Endothelial cell of umbilical vein (primary cell): ENCODE data around the gene ACP1. TPM values are rescaled to one million over a fixed set of nuclear protein-coding genes. Genes with fewer than 3 reads are reported as not detected.

Experiments used
- BruUV-seq: library from RNA; stranded (reverse); fragments of 400-500 nt; replicated peaks from 2 replicates; lab custom pipeline; 2021; lab: Mats Ljungman, UMichigan
- CTCF ChIA-PET: fragments of 300-600, 350-600 bp; sonication (Branson Sonifier 250); formaldehyde crosslinking; loops from one replicate; lab custom pipeline; 2021; ENCODE audit warnings: antibody characterized with exemption, inconsistent platforms; lab: Charles Lee
- POLR2A ChIA-PET: fragments of 300-600, 350-600 bp; sonication (Branson Sonifier 250); formaldehyde crosslinking; loops from one replicate; lab custom pipeline; 2021; ENCODE audit warnings: antibody characterized with exemption, inconsistent platforms; lab: Charles Lee
- DNase-seq: peaks from one replicate; pipeline ENCODE4 v3.0.0-alpha.2; 2011; ENCODE audit warnings: low read depth, low spot score
- FAIRE-seq: peaks from 2 replicates; lab custom pipeline; 2011; peaks lifted over from hg19 to GRCh38; lab: Jason Lieb, UNC
- H2AFZ ChIP-seq: 2 replicates; pipeline ENCODE4 v1.6.0; 2012; ENCODE audit warnings: low read depth, low read length, control low read depth, inconsistent platforms
- H3K27ac ChIP-seq: 2 replicates; pipeline ENCODE4 v1.5.1; 2011; ENCODE audit warnings: low read depth, mild to moderate bottlenecking, control low read depth, low read length, moderate library complexity; ENCODE audit not compliant: insufficient read depth
- H3K27me3 ChIP-seq, 2 experiments: 2 replicates each; pipeline versions ENCODE4 v1.6.0 to v1.6.1; 2011; ENCODE audit warnings: low read length in 2 of 2, mixed read lengths in 1 of 2; ENCODE audit not compliant: control insufficient read depth in 2 of 2, insufficient read depth in 2 of 2
- H3K36me3 ChIP-seq, 2 experiments: 2 replicates in 1 of 2; 3 replicates in 1 of 2; pipeline ENCODE4 v1.5.1; 2011; ENCODE audit warnings: low read length in 2 of 2, mild to moderate bottlenecking in 1 of 2, moderate library complexity in 1 of 2; ENCODE audit not compliant: control insufficient read depth in 2 of 2, insufficient read depth in 2 of 2; ENCODE audit errors: extremely low read depth in 1 of 2
- H3K4me1 ChIP-seq: 3 replicates; pipeline ENCODE4 v1.5.1; 2011; ENCODE audit warnings: mild to moderate bottlenecking, low read length; ENCODE audit not compliant: control insufficient read depth, insufficient read depth; ENCODE audit errors: extremely low read depth
- H3K4me2 ChIP-seq: 2 replicates; pipeline ENCODE4 v1.6.1; 2011; ENCODE audit warnings: low read length, control low read depth, mixed read lengths; ENCODE audit not compliant: insufficient read depth
- H3K4me3 ChIP-seq, 3 experiments: fragments of 200-600 bp in 1 of 3; sonication (generic), shearing (Covaris generic) in 1 of 3; replicated peaks in 1 of 3; 2 replicates each; pipeline ENCODE4 v1.5.1; 2011 to 2016; ENCODE audit warnings: control low read depth in 3 of 3, low read length in 3 of 3, mild to moderate bottlenecking in 2 of 3, inconsistent platforms in 1 of 3, low read depth in 1 of 3, moderate library complexity in 1 of 3; ENCODE audit not compliant: insufficient read depth in 1 of 3
- H3K79me2 ChIP-seq: 2 replicates; pipeline ENCODE4 v1.6.0; 2012; ENCODE audit warnings: low read length, inconsistent platforms; ENCODE audit not compliant: control insufficient read depth, insufficient read depth
- H3K9ac ChIP-seq: replicated peaks from 2 replicates; pipeline ENCODE3; 2011; ENCODE audit warnings: low read length, control low read depth; ENCODE audit not compliant: insufficient read depth; ENCODE audit errors: extremely low read depth
- H3K9me1 ChIP-seq: replicated peaks from 3 replicates; pipeline ENCODE4 v1.6.0; 2011; ENCODE audit warnings: mild to moderate bottlenecking, low read length; ENCODE audit not compliant: control insufficient read depth, insufficient read depth; ENCODE audit errors: extremely low read depth
- H3K9me3 ChIP-seq: replicated peaks from 2 replicates; pipeline ENCODE4 v1.5.1; 2012; ENCODE audit warnings: low read length, inconsistent platforms; ENCODE audit not compliant: control insufficient read depth, insufficient read depth
- H4K20me1 ChIP-seq: replicated peaks from 2 replicates; pipeline ENCODE3; 2011; ENCODE audit warnings: mild to moderate bottlenecking, low read length; ENCODE audit not compliant: control insufficient read depth, insufficient read depth; ENCODE audit errors: extremely low read depth
- CTCF ChIP-seq, 2 donors: IDR thresholded peaks; 1 replicate in 1 of 2; 2 replicates in 1 of 2; pipeline ENCODE4 v1.5.1; 2011; ENCODE audit warnings: low read length in 2 of 2, mild to moderate bottlenecking in 2 of 2, moderate library complexity in 2 of 2, control low read depth in 1 of 2, inconsistent platforms in 1 of 2, low read depth in 1 of 2; ENCODE audit not compliant: insufficient read depth in 1 of 2; ENCODE audit errors: extremely low read depth in 1 of 2
- EZH2 ChIP-seq: IDR thresholded peaks from 2 replicates; pipeline ENCODE4 v1.6.1; 2012; ENCODE audit warnings: borderline replicate concordance, low read depth, mild to moderate bottlenecking, moderate library complexity, low read length, inconsistent platforms; ENCODE audit not compliant: severe bottlenecking
- FOS ChIP-seq: IDR thresholded peaks from 2 replicates; pipeline ENCODE4 v1.6.1; 2011; ENCODE audit warnings: mild to moderate bottlenecking, low read length, moderate library complexity, borderline replicate concordance; ENCODE audit not compliant: insufficient read depth
- GATA2 ChIP-seq: IDR thresholded peaks from 2 replicates; pipeline ENCODE4 v1.7.0; 2011; ENCODE audit warnings: low read depth, mild to moderate bottlenecking, moderate library complexity, mixed read lengths, low read length; ENCODE audit not compliant: insufficient read length, insufficient read depth
- JUN ChIP-seq: IDR thresholded peaks from 2 replicates; pipeline ENCODE4 v1.6.1; 2011; ENCODE audit warnings: borderline replicate concordance, low read depth; ENCODE audit not compliant: insufficient read length, insufficient read depth
- MAX ChIP-seq: IDR thresholded peaks from 2 replicates; pipeline ENCODE4 v1.6.1; 2011; ENCODE audit not compliant: insufficient read depth, insufficient read length
- MYC ChIP-seq: IDR thresholded peaks from one replicate; pipeline ENCODE4 v1.6.1; 2011; ENCODE audit warnings: mild to moderate bottlenecking, low read depth, low read length
- POLR2A ChIP-seq: IDR thresholded peaks from 2 replicates; pipeline ENCODE4 v1.6.1; 2012; ENCODE audit warnings: low read depth, mild to moderate bottlenecking, control low read depth, low read length
- POLR2AphosphoS5 ChIP-seq: IDR thresholded peaks from 2 replicates; pipeline ENCODE4 v1.6.1; 2012; ENCODE audit warnings: low read depth, mild to moderate bottlenecking, control low read depth, low read length, moderate library complexity; ENCODE audit not compliant: insufficient read depth
- dilution Hi-C: fragments of 300-500 bp; cut with MboI; formaldehyde crosslinking; loops from one replicate; pipeline ENCODE4 v1.15.0; 2019; ENCODE audit warnings: low sequenced_read_pairs; ENCODE audit not compliant: extremely low pct_ligation_motif_present
- intact Hi-C: fragments of 100-400 bp; cut with micrococcal nuclease; formaldehyde crosslinking; loops from one replicate; pipeline ENCODE4 v1.10.0; 2022
- polyA plus RNA-seq, 4 experiments: library from polyadenylated mRNA; depleted of rRNA in 3 of 4; stranded (reverse) in 3 of 4; unstranded in 1 of 4; fragments of >200 nt; gene quantifications; 2 replicates each; pipeline versions ENCODE4 v1.2.1 to v1.2.3, GENCODE V29; 2011 to 2012; ENCODE audit warnings: missing spikeins in 1 of 4
- total RNA-seq: library from RNA; stranded (reverse); gene quantifications from 2 replicates; pipeline ENCODE4 v1.2.3, GENCODE V29; 2021

The ACP1 gene
- total and polyA plus RNA-seq, 2 donors (not counting 3 experiments of a cell fraction or from before 2014, with no cell fraction given): 63.4 to 80.2 TPM

DNA sequence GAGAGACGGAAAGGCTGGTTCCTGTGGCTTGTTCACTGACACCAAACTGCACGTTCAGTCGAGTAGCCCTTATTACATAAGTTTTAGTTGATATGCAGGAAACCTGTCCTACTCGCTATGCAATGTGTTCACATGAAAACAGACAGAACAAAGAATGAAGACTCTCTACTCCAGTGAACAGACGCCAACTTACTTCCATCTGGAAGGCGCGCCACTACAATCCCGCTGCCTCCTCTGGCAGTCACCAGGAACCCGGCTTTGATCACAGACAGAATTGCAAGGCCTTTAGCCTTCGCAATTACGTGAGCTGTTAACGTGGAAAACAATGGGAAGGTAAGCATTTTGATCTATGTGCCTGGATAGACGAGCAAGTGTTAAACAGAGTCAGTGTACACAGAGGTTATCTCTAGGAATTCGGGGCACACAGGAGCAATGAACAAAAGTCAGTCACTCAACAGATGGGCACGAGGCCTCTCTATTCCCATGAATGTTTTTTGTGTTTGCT, 15.2 kb upstream of the ACP1 start:
- intact Hi-C loops: no loop called here
- Histone ChIP-seq H3K36me3 (peaks cover 0 to 3% of the 10 kb centered on the region in 2 experiments), H3K9ac (no peak overlapping the region), H3K27ac (no peak overlapping the region), H3K9me3 (no peaks in the 10 kb centered on the region), H2AFZ (no peak overlapping the region), H3K4me3 (no peak overlapping the region), H3K4me1 (no peaks in the 10 kb centered on the region), H3K9me1 (no peaks in the 10 kb centered on the region), H3K27me3 (no peaks in the 10 kb centered on the region), H3K4me2 (no peak overlapping the region), H3K79me2 (no peaks in the 10 kb centered on the region), H4K20me1 (no peaks in the 10 kb centered on the region)
- TF ChIP-seq POLR2A: no peak
- no peak for TF ChIP-seq JUN
- TF ChIP-seq MAX: no peak
- TF ChIP-seq MYC: no peak
- no TSS peak for BruUV-seq
- FAIRE-seq (no peak), DNase-seq (no peak)
- ChIA-PET POLR2A (no interaction called here), CTCF (no interaction called here)
- dilution Hi-C loops: no loop called here

DNA sequence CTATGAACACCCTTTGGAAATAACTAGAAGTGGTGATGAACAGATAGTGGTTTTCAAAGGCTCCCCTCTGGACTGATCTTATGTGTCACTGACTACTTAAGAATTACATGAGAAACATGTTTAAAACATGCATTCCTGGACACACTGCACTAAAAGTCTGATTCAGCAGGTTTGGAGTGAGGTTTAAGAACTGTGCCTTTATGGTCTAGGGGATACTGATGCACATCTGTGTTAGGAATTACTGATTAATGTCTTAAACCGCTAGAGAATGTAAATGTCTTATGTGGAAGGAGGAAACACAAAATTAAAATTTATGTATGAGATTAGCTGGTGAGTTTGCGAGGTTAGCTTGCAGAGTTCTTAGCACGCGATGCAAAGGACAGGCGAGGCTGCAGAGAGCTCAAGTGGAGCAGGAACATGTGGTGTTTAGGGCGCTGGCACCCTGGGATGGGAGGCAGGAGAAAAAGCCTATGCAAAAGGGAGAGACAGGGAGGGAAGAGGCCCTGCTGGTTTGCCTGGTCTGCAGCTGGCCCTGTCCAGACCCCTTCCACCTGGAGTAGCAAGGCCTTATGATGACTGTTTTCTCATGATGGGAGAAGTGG, 12.6 kb upstream of the ACP1 start:
- no peaks in the 10 kb centered on the region for H3K36me3 ChIP-seq
- no peaks in the 10 kb centered on the region for H3K9me1 ChIP-seq
- H3K9ac ChIP-seq: no peak overlapping the region
- BruUV-seq: no TSS peak
- dilution Hi-C loops: no loop called here
- no peaks in the 10 kb centered on the region for H3K79me2 ChIP-seq
- intact Hi-C loops: no loop called here
- no peaks in the 10 kb centered on the region for H3K27me3 ChIP-seq
- no peak overlapping the region for H3K4me3 ChIP-seq
- H3K4me1 ChIP-seq: no peaks in the 10 kb centered on the region
- H3K27ac ChIP-seq: no peak overlapping the region
- POLR2A ChIA-PET: no interaction called here
- H3K9me3 ChIP-seq: no peaks in the 10 kb centered on the region
- CTCF ChIA-PET: interaction anchor here (1.3 kb wide), 1 partner anchor 12 kb away, joined by 3 read pairs; no protein-coding TSS in a partner anchor
- no peak for DNase-seq
- no peaks in the 10 kb centered on the region for H4K20me1 ChIP-seq
- H2AFZ ChIP-seq: no peak overlapping the region
- no peak for FAIRE-seq
- H3K4me2 ChIP-seq: no peak overlapping the region
- TF ChIP-seq POLR2AphosphoS5 (no peak), EZH2 (no peak), MAX (no peak), MYC (no peak), GATA2 (no peak), JUN (no peak), POLR2A (no peak), CTCF (IDR thresholded peaks at IDR 0.05; ENCODE audit: extremely low read depth in 1 of 2, insufficient read depth in 1 of 2, low read depth in 1 of 2, low read length in 2 of 2) (no peak), FOS (no peak)
